ENCODE data around the gene ZNF654.

DNA sequence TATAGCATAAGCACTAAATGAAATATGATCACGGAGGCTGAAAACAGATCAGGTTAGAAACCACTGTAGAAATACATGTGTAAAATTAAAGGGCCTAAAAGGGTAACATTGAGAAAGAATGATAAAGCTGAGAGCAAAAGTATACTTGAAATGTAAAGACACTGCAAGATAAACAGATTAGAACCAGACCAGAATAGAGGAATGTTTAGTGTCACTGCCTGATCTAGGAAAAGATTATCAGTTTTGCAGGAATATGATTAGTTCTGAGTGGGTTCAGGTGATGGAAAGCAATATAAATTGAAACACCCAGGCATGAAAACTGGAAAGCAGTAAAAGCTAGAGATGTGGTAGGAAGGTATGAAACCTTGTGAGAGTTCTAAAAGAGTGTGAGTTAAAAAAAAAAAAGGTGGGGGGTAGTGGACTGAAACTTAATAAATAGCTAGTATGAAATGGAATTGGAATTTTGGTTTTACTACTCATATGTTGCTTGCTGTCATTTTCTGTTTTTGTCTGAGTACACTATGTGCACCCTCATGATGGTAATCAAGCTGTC lies 74.7 kb downstream of the ZNF654 start:
- no peak for TF ChIP-seq POLR2A (IDR thresholded peaks at IDR 0.05)
- TF ChIP-seq, protein P1, sequence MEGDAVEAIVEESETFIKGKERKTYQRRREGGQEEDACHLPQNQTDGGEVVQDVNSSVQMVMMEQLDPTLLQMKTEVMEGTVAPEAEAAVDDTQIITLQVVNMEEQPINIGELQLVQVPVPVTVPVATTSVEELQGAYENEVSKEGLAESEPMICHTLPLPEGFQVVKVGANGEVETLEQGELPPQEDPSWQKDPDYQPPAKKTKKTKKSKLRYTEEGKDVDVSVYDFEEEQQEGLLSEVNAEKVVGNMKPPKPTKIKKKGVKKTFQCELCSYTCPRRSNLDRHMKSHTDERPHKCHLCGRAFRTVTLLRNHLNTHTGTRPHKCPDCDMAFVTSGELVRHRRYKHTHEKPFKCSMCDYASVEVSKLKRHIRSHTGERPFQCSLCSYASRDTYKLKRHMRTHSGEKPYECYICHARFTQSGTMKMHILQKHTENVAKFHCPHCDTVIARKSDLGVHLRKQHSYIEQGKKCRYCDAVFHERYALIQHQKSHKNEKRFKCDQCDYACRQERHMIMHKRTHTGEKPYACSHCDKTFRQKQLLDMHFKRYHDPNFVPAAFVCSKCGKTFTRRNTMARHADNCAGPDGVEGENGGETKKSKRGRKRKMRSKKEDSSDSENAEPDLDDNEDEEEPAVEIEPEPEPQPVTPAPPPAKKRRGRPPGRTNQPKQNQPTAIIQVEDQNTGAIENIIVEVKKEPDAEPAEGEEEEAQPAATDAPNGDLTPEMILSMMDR (IDR thresholded peaks at IDR 0.05): no peak

Data from prostate gland (tissue), 2 donors.